ENCODE data around the gene NACA2.

Gene NACA2

DNA sequence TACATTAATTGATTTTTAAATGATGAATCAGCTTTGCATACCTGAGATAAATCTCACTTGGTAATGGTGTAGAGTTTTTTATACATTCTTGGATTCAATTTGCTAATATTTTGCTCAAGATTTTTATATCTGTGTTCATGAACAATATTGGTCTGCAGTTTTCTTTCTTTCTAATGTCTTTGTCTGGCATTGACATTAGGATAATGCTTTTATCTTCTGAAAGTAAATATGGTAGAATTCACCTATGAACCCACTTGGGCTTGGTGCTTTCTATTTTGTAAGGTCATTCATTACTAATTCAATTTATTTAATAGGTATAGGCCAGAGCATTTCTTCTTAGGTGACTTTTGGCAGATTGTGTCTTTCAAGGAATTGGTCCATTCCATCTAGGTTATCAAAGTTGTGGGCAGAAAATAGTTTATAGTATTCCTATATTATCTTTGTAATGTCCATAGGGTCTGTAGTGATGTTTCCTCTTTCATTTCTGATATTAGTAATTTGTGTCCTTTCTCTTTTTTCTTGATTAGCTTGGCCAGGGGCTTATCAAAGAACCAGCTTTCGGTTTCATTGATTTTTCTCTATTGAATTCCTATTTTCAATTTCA is 45.6 kb downstream of the NACA2 start:
- DNase-seq (ENCODE audit: low spot score): no peak

DNA sequence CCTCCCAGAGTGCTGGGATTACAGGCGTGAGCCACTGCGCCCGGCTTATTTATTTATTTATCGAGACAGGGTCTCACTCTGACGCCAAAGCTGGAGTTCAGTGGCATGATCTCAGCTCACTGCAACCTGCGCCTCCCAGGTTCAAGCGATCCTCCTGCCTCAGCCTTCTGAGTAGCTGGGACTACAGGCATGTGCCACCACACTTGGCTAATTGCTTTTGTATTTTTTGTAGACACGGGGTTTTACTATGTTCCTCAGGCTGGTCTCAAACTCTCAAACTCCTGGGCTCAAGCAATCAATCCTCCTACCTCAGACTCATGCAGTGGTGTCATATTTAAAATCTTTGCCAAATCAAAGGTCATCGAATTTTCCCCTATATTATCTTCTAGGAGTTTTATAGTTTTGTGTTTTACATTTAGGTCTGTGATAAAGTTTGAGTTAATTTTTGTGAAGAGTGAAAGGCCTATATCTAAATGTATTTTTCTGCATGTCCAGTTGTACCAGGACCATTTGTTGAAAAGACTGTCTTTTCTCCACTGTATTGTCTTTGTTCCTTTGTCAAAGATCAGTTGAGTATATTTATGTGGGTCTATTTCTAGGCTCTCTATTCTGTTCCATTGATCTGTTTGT is 47.1 kb downstream of the NACA2 start:
- DNase-seq (ENCODE audit: low spot score): no peak

DNA sequence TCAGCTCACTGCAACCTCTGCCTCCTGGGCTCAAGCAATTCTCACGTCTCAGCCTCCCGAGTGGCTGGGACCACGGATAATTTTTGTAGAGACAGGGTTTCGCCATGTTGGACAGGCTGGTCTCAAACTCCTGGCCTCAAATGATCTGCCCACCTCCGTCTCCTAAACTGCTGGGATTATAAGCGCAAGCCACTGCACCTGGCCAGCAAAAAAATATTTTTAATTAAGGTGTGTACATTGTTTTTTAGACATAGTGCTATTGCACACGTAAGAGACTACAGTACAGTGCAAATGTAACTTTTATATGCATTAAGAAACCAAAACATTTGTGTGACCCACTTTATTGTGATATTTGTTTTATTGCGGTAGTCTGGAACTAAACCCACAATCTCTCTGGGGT is 49.0 kb downstream of the NACA2 start:
- DNase-seq (ENCODE audit: low spot score): no peak

DNA sequence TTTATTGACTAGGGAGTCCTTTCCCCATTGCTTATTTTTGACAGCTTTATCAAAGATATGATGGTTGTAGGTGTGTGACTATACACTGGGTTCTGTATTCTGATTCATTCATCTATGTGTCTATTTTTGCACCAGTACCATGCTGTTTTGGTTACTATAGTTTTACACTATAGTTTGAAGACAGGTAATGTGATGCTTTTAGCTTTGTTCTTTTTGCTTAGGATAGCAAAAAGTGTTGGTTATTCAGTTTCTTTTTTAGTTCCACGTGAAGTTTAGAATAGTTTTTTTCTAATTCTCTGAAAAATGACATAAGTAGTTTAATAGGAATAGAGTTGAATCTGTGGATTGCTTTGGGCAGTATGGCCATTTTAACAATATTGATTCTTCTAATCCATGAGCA is 50.1 kb downstream of the NACA2 start:
- no peak for DNase-seq (ENCODE audit: low spot score)

All from germinal center (tissue), 1 donor.